Measurements from ENCODE around the gene SREBF2. TPM values are rescaled to one million over a fixed set of nuclear protein-coding genes. Genes with fewer than 3 reads are reported as not detected.
A peak's percentile ranks its signal among the peaks of the same experiment; 100 is the strongest.

The SREBF2 gene
- total RNA-seq, 1 donor from 2014 or later: 129 TPM

Small RNA genes within 50 kb of the gene (microRNA-seq; reads per million reads assigned to microRNA genes)
- gene MIR33A: 94.1 reads per million, percentile 62 among the genes with 10 or more reads in this experiment

Other genes with a start within 250 kb of the SREBF2 start
- gene PMM1, start 243.3 kb upstream of the SREBF2 start, total RNA-seq: 24.4 to 26.2 TPM (median 25.8 TPM) in 3 replicates
- gene DESI1, start 212.1 kb upstream of the SREBF2 start, total RNA-seq: 35.4 to 37.5 TPM (median 36.7 TPM) in 3 replicates
- 216 to 221 TPM (median 221 TPM) in 3 replicates for gene XRCC6, start 211.8 kb upstream of the SREBF2 start, total RNA-seq
- gene SNU13, start 144.2 kb upstream of the SREBF2 start, total RNA-seq: 110 to 116 TPM (median 115 TPM) in 3 replicates
- gene MEI1, start 133.6 kb upstream of the SREBF2 start, total RNA-seq: 0.38 to 2.1 TPM (median 1.3 TPM) in 3 replicates
- 16.9 to 19.1 TPM (median 18.4 TPM) in 3 replicates for gene CCDC134, start 32.4 kb upstream of the SREBF2 start, total RNA-seq
- gene SHISA8, start 82.0 kb downstream of the SREBF2 start, total RNA-seq: not detected in 3 replicates
- gene TNFRSF13C, start 93.7 kb downstream of the SREBF2 start, total RNA-seq: 3.1 to 3.5 TPM (median 3.3 TPM) in 3 replicates
- gene CENPM, start 114.0 kb downstream of the SREBF2 start, total RNA-seq: 12.5 to 14.9 TPM (median 13.3 TPM) in 3 replicates
- gene SEPTIN3, start 136.3 kb downstream of the SREBF2 start, total RNA-seq: 8.8 to 9.0 TPM (median 9.0 TPM) in 3 replicates
- not detected in 3 replicates for gene WBP2NL, start 165.7 kb downstream of the SREBF2 start, total RNA-seq
- gene NAGA, start 237.7 kb downstream of the SREBF2 start, total RNA-seq: 19.4 to 20.7 TPM (median 19.5 TPM) in 3 replicates
- 7.8 to 8.3 TPM (median 8.1 TPM) in 3 replicates for gene PHETA2, start 241.1 kb downstream of the SREBF2 start, total RNA-seq
- 71.0 to 87.4 TPM (median 78.9 TPM) in 3 replicates for gene SMDT1, start 246.6 kb downstream of the SREBF2 start, total RNA-seq